ENCODE results near the gene DAPK1. TPM values are rescaled to one million over a fixed set of nuclear protein-coding genes. Genes with fewer than 3 reads are reported as not detected.

DAPK1 gene
- polyA plus RNA-seq, 2 of the 4 experiments (the other 2 are of a cell fraction), result 55.2 to 67.2 TPM

- no peak for TF ChIP-seq TP53 (CRISPR knock-in tag; IDR thresholded peaks at IDR 0.05)
- no peak for TF ChIP-seq ELK1 (IDR thresholded peaks at IDR 0.05; ENCODE audit: low read depth, low read length)
- no peak for TF ChIP-seq MYC (IDR thresholded peaks at IDR 0.05; ENCODE audit: borderline replicate concordance, low read length)
- FAIRE-seq, result no peak
- no peak for ATAC-seq
- H3K4me1 ChIP-seq, result no peaks in the 10 kb centered on the region
- H3K9me3 ChIP-seq, result no peaks in the 10 kb centered on the region
- POLR2A ChIA-PET, result no interaction called here
- DNase-seq (ENCODE audit: low read depth in 1 of 2, low spot score in 1 of 2), result no peak
- H3K27ac ChIP-seq, result no peak overlapping the region
- 86% methylated on average over 3 of the region's 3 CpGs for WGBS (ENCODE audit: missing lambda C conversion rate)
- CTCF ChIA-PET, result interaction anchor here (0.7 to 1.5 kb wide), 2 partner anchors 22 to 305 kb away, joined by 3 to 4 read pairs; no protein-coding TSS in a partner anchor
- no peak overlapping the region for H3K4me2 ChIP-seq
- H3K4me3 ChIP-seq, result no peak overlapping the region
Observed at GRCh38 chr9:87641067-87641466, 143.4 kb downstream of the DAPK1 start.

GRCh38 chr9:87642330-87643106 is 144.9 kb downstream of the DAPK1 start:
- Histone ChIP-seq H3K4me2 (no peak overlapping the region), H3K9me3 (no peaks in the 10 kb centered on the region), H3K4me3 (no peak overlapping the region), H3K4me1 (no peaks in the 10 kb centered on the region), H3K27ac (no peak overlapping the region)
- TF ChIP-seq NFE2L2 (conservative IDR thresholded peaks at IDR 0.05; ENCODE audit: low read length) (no peak), CHD2 (IDR thresholded peaks at IDR 0.05; ENCODE audit: low read length, partially characterized antibody) (no peak), USF2 (IDR thresholded peaks at IDR 0.05) (no peak), HDAC2 (IDR thresholded peaks at IDR 0.05) (no peak)
- ChIA-PET POLR2A (no interaction called here), CTCF (interaction anchor here (1.5 to 1.7 kb wide), 2 partner anchors 15 to 20 kb away, joined by 4 to 5 read pairs; no protein-coding TSS in a partner anchor)
- FAIRE-seq, result no peak
- WGBS (ENCODE audit: missing lambda C conversion rate), result 83% methylated on average over 6 of the region's 6 CpGs
- no peak for DNase-seq (ENCODE audit: low read depth in 1 of 2, low spot score in 1 of 2)
- no peak for ATAC-seq

GRCh38 chr9:87643107-87643650 is 145.5 kb downstream of the DAPK1 start:
- Histone ChIP-seq H3K9me3 (no peaks in the 10 kb centered on the region), H3K4me2 (no peak overlapping the region), H3K4me3 (no peak overlapping the region), H3K4me1 (no peaks in the 10 kb centered on the region), H3K27ac (no peak overlapping the region)
- DNase-seq (ENCODE audit: low read depth in 1 of 2, low spot score in 1 of 2) (no peak), FAIRE-seq (no peak), ATAC-seq (no peak)
- CTCF ChIA-PET, result interaction anchor here (1.5 to 1.7 kb wide), 2 partner anchors 15 to 19 kb away, joined by 4 to 5 read pairs; no protein-coding TSS in a partner anchor
- POLR2A ChIA-PET, result no interaction called here
- 95% methylated on average over 9 of the region's 9 CpGs for WGBS (ENCODE audit: missing lambda C conversion rate)
- TF ChIP-seq TP53 (CRISPR knock-in tag; IDR thresholded peaks at IDR 0.05) (no peak), EP300 (IDR thresholded peaks at IDR 0.05) (no peak), USF2 (IDR thresholded peaks at IDR 0.05) (no peak), JUNB (IDR thresholded peaks at IDR 0.05) (no peak), RARB (CRISPR knock-in tag; IDR thresholded peaks at IDR 0.05) (no peak), TFCP2L1 (CRISPR knock-in tag; IDR thresholded peaks at IDR 0.05) (no peak), ATOH8 (CRISPR knock-in tag; IDR thresholded peaks at IDR 0.05; ENCODE audit: low read depth) (no peak), BHLHE40 (IDR thresholded peaks at IDR 0.05; ENCODE audit: low read depth, low read length) (no peak), ELK1 (IDR thresholded peaks at IDR 0.05; ENCODE audit: low read depth, low read length) (no peak), ZSCAN20 (CRISPR knock-in tag; IDR thresholded peaks at IDR 0.05) (no peak), SMC3 (IDR thresholded peaks at IDR 0.05) (no peak), RFX5 (IDR thresholded peaks at IDR 0.05) (no peak), GATA3 (IDR thresholded peaks at IDR 0.05; ENCODE audit: borderline replicate concordance) (no peak), RAD21 (conservative IDR thresholded peaks at IDR 0.05 in 1 of 2, IDR thresholded peaks at IDR 0.05 in 1 of 2) (no peak), HOXA7 (CRISPR knock-in tag; IDR thresholded peaks at IDR 0.05) (no peak), NFE2L2 (conservative IDR thresholded peaks at IDR 0.05; ENCODE audit: low read length) (no peak), CHD4 (IDR thresholded peaks at IDR 0.05; ENCODE audit: borderline replicate concordance) (no peak), MYC (IDR thresholded peaks at IDR 0.05; ENCODE audit: borderline replicate concordance, low read length) (no peak), HMGXB4 (CRISPR knock-in tag; IDR thresholded peaks at IDR 0.05; ENCODE audit: borderline replicate concordance) (no peak), EHF (CRISPR knock-in tag; IDR thresholded peaks at IDR 0.05) (no peak)

All from A549 (cell line).